SKM-1 treated with dmso at 0.1 percent for 144 hours (cell line): ENCODE measurements around the gene EFCAB12.

Source experiments
- DNase-seq: peaks from one replicate; lab custom pipeline; 2025; ENCODE audit not compliant: unreplicated experiment; lab: John Stamatoyannopoulos, UW

EFCAB12 gene

GRCh38 chr3:129445471-129445870 lies 17.0 kb upstream of the EFCAB12 start:
- DNase-seq, result no peak

GRCh38 chr3:129442947-129443346 lies 14.5 kb upstream of the EFCAB12 start:
- DNase-seq, result no peak

GRCh38 chr3:129442486-129442885 lies 14.1 kb upstream of the EFCAB12 start:
- DNase-seq, result no peak

GRCh38 chr3:129441782-129442181 lies 13.3 kb upstream of the EFCAB12 start:
- no peak for DNase-seq

GRCh38 chr3:129441215-129441614 lies 12.8 kb upstream of the EFCAB12 start:
- DNase-seq, result no peak

GRCh38 chr3:129440618-129441190 lies 12.3 kb upstream of the EFCAB12 start:
- no peak for DNase-seq

- peak; percentile 99 for DNase-seq
Observed at GRCh38 chr3:129439817-129440617, 11.6 kb upstream of the EFCAB12 start, which contains the start of the genes IFT122 and MBD4. IFT122 (plus strand) TSS chr3:129440224; CDS start chr3:129440331, 107 bp downstream. MBD4 (minus strand) TSS chr3:129439948; CDS start chr3:129439833, 115 bp downstream.

GRCh38 chr3:129439226-129439816 lies 10.9 kb upstream of the EFCAB12 start:
- DNase-seq, result peak; percentile 45

GRCh38 chr3:129435367-129435766 lies 6.9 kb upstream of the EFCAB12 start:
- DNase-seq, result no peak

- no peak for DNase-seq
Observed at GRCh38 chr3:129434140-129434539, 5.7 kb upstream of the EFCAB12 start.

- no peak for DNase-seq
Observed at GRCh38 chr3:129433565-129433964, 5.1 kb upstream of the EFCAB12 start.

- no peak for DNase-seq
Observed at GRCh38 chr3:129432671-129433070, 4.2 kb upstream of the EFCAB12 start.

- DNase-seq, result no peak
Observed at GRCh38 chr3:129432036-129432435, 3.6 kb upstream of the EFCAB12 start.

- DNase-seq, result no peak
Observed at GRCh38 chr3:129429602-129430001, 1.2 kb upstream of the EFCAB12 start.

- DNase-seq, result no peak
Observed at GRCh38 chr3:129429080-129429451, 630 bp upstream of the EFCAB12 start.

- no peak for DNase-seq
Observed at GRCh38 chr3:129428007-129428375, 445 bp downstream of the EFCAB12 start.

GRCh38 chr3:129425619-129426018 lies 2.8 kb downstream of the EFCAB12 start:
- no peak for DNase-seq

GRCh38 chr3:129425213-129425612 lies 3.2 kb downstream of the EFCAB12 start:
- no peak for DNase-seq

GRCh38 chr3:129424185-129424841 lies 4.1 kb downstream of the EFCAB12 start:
- DNase-seq, result peak; percentile 89

- no peak for DNase-seq
Observed at GRCh38 chr3:129422897-129423296, 5.5 kb downstream of the EFCAB12 start.

GRCh38 chr3:129421988-129422745 lies 6.3 kb downstream of the EFCAB12 start:
- no peak for DNase-seq
